ENCODE results near the gene ZNF774.
A peak's percentile ranks its signal among the peaks of the same experiment; 100 is the strongest.
"Not testable (repeated sequence)": the region's sequence is repeated elsewhere in the genome, so short reads cannot be mapped to it uniquely, and the experiment has no call there.

Gene ZNF774

GRCh38 chr15:90347431-90348065 is 4.5 kb upstream of the ZNF774 start:
- DNase-seq (ENCODE audit: low spot score): not testable (repeated sequence)

- no peak for DNase-seq (ENCODE audit: low spot score)
These were observed 3.6 kb upstream of the ZNF774 start for GRCh38 chr15:90348456-90348855.

- DNase-seq (ENCODE audit: low spot score): no peak
These were observed 3.0 kb upstream of the ZNF774 start for GRCh38 chr15:90349072-90349471.

GRCh38 chr15:90349821-90350220 is 2.3 kb upstream of the ZNF774 start:
- DNase-seq (ENCODE audit: low spot score): no peak

DNA sequence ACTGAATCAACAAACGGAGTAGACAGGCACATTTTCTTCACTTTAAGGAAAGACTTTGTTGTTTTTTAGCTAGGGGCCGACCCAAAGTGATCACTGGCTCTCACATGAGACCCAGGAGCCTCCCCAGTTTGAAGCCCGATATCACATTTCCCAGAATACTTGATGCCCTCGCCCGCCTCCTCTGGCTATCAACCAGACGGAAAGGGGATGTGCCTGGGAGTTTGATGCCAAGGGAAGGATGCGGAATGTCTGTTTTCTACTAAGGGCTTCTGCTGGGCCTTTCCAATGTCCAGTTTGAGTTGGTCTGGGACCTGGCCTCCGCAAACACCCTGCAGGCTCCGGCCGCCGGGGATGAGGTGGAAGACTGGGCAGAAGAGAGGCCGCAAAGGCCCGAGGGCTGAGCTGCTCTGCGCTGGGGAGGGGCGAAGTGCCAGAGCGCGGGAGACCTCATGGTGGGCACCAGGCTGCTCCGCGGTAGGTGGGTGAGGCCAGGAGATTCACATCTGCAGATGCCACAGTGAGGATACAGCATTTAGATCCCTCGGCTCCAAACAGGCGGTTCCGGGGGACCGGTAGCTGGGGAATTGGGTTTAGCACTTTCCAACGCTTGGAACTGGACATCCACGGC is 491 bp upstream of the ZNF774 start:
- DNase-seq (ENCODE audit: low spot score): no peak

GRCh38 chr15:90354986-90355385 is 2.9 kb downstream of the ZNF774 start:
- no peak for DNase-seq (ENCODE audit: low spot score)

GRCh38 chr15:90358124-90359033 is 6.3 kb downstream of the ZNF774 start:
- DNase-seq (ENCODE audit: low spot score): no peak

- no peak for DNase-seq (ENCODE audit: low spot score)
These were observed 8.7 kb downstream of the ZNF774 start for GRCh38 chr15:90360746-90361145.

DNA sequence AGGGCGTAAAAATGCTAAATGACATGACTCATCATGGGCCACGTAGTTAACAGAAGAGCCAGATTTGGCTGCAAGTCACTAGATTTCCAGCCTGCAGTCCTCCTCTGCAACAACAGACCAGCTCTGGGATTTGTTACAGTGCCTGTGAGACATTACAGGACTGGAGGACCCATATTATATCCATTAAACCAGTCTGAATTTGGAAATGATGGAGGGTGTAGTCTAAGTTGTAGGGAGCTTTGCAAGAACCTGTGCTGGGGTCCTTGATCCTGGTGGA is 10.8 kb downstream of the ZNF774 start:
- DNase-seq (ENCODE audit: low spot score): no peak

DNA sequence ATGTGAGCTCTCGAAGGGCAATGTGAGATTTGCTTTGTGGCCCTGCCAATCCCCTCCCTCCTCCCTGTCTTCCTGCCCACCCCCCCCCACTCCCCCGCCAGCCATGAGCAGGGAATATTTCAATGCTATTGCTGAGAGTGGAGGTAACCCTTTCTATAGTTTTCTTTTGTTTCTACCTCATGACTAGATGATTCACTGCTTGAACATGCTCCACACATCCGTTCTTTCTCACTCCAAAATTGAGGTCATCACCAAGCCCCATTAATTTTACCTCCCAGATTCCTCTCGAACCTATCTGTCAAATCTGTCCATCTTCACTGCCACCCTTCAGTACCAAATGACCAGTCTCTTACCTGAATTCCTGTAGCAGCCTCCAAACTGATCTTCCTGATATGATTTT is 12.2 kb downstream of the ZNF774 start:
- DNase-seq (ENCODE audit: low spot score): no peak

GRCh38 chr15:90365414-90366055 is 13.5 kb downstream of the ZNF774 start:
- DNase-seq (ENCODE audit: low spot score): no peak

DNA sequence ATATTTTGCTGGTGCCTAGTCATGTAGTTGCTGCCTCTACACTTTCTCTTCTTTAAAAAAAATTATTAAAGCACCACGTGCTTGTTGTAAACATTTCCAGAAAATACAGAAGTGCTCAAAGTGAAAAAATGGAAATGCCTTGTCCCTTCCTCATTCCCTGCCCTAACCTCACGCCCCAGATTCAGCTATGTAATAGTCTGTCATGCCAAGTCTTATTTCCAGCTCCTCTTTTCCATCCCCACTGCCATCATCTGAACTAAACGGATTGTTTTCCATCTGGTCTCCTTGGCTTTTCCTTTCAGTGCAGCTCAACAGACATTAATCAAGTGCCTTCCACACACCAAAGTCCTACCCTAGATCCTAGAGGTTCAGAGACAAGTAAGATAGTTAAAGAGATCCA is 15.5 kb downstream of the ZNF774 start:
- DNase-seq (ENCODE audit: low spot score): no peak

- no peak for DNase-seq (ENCODE audit: low spot score)
These were observed 23.0 kb downstream of the ZNF774 start for GRCh38 chr15:90375071-90375470.

DNA sequence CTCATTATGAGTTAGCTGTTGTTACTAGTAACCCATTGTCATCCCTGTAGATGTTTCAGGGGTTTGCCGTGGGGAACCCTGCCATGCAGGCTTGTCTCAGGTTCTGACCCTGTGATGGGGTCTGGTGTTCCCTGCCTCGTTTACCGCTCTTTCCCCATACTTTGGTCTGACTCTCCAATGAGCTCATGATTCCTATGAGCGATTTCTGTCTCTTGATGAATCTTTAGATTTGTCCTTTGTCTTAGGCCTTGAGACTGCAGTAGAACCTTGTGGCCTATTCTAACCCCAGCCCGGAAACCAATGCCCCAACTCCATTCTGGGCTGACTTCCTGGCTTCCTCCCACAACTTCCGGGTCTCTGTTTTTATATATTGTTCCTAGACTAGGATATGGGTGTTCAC is 24.7 kb downstream of the ZNF774 start:
- no peak for DNase-seq (ENCODE audit: low spot score)

GRCh38 chr15:90379263-90379662 is 27.2 kb downstream of the ZNF774 start:
- no peak for DNase-seq (ENCODE audit: low spot score)

DNA sequence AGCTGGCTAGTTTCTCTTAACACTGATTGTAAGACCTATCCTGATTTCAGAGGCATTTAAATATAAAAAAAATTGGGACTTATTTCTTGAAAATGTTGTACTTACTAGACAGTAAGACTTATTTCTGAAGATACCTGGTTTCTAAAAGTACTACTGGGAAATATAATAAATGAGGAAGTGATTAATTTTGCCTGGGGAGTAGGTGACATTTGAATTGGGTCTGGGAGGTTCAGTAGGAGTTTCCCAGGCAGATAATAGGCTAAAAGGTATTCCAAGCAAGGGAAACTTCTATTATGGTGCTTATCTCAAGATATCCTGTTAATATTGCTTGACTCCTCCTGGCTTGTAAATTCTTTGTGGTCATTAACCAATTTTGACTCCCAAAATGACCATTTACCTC is 29.4 kb downstream of the ZNF774 start:
- no peak for DNase-seq (ENCODE audit: low spot score)

- DNase-seq (ENCODE audit: low spot score): no peak
These were observed 30.2 kb downstream of the ZNF774 start for GRCh38 chr15:90382320-90382719.

GRCh38 chr15:90386221-90386620 is 34.1 kb downstream of the ZNF774 start:
- no peak for DNase-seq (ENCODE audit: low spot score)

DNA sequence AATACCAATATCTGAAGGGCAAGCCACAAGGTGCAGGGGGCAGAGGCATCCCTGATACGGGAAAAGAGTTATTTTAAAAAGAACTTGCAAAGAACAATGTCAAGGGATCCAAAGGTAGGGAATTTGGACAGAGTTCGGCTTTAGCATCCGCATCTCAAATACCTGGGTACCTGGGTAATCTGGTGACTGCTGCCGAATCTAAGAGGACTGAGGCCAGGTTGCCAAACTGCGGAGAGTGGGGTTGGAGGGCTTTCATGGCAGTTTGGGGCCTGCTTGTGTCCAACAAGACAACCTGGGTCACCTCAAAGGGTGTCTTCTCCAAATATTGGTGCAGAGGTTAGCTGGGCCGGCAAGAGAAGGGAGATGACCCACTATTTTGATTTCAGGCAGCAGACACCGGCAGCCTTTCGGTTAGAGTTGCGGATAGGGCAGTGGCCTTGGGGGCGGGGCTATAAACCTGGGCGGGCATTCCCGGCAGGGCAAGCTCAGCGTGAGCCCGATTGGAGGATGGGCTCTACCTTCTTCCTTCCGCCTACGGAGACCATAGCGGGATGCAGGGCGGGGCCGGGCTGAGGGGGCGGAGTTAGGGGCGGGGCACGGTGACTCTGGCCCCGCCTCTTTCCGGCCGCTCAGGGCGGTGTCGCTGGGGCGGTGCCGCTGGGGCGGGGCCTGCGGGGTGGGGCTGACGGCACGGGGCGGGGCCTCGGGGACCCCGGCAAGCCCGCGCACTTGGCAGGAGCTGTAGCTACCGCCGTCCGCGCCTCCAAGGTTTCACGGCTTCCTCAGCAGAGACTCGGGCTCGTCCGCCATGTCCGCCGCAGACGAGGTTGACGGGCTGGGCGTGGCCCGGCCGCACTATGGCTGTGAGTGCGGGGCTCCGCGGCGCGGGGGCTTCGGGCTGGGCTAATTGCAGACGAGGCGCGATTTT is 35.7 kb downstream of the ZNF774 start, which contains the start of gene IQGAP1:
TSS of gene IQGAP1 (plus strand) at position 709 of the 928 bp plus-strand sequence. CDS start at position 809, 100 bp downstream.
- DNase-seq (ENCODE audit: low spot score): peak; percentile 97

DNA sequence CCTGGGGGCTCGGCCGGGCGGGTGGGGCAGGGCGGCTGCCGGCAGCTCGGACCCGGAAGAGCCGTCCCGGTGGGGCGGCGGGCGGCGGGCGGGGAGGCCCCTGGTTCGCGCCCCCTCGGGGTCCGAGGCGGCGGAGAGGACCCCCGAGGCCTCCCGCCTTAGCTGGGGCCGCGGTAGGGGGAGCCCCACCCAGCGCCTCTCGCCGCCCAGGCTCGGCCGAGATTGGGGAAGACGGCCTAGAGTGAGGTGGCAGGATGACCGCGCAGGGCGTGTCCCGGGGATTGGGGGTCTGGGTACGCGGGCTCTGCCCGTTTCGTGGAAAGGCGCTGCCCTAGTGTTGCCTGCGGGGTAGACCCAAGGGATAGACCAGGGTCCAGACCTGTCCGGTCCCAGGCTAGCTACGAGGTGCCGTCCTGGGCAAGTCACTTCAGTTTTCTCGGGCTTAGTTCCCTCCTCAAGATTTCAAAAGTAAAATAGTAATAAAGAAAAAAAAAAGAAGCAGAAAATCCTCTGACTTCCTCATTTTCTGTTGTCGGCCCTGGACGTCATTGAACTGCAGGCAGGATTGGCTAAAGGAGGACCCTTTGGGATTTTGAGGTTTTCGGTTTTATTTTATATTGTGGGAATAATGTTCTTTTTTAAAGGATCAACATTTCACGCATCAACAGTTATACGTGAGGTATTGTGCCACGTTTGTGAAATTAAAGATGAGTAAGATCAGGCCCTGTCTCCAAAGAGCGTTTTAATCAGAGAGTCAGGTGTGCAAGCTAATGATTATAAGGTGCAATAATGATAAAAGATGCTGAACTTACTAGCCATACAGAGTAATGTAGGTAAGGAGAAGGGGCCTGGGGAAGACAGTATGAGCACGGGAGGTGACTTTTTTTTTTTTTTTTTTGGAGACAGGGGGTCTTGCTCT is 36.6 kb downstream of the ZNF774 start:
- peak; percentile 68 for DNase-seq (ENCODE audit: low spot score)

Measured in germinal center (tissue), 1 donor.